Prostate gland (tissue), 2 donors: ENCODE data around the gene UBE4B. TPM values are rescaled to one million over a fixed set of nuclear protein-coding genes. Genes with fewer than 3 reads are reported as not detected.

Experiments used
- DNase-seq: peaks from one replicate; pipeline ENCODE4 v3.0.0-alpha.2; 2019; ENCODE audit warnings: low spot score
- H3K27ac ChIP-seq, 2 donors: fragments of 200-600 bp; sonication (generic); 2 replicates each; pipeline ENCODE4 v1.5.1; 2017 to 2019
- H3K27me3 ChIP-seq: fragments of 200-600 bp; sonication (generic); replicated peaks from 2 replicates; pipeline ENCODE4 v1.5.1; 2019; ENCODE audit not compliant: insufficient read depth
- H3K36me3 ChIP-seq, 2 donors: fragments of 200-600 bp; sonication (generic); 1 replicate in 1 of 2; 2 replicates in 1 of 2; pipeline versions ENCODE4 v1.5.1 to v1.8.1; 2017 to 2019
- H3K4me1 ChIP-seq: fragments of 200-600 bp; sonication (generic); replicated peaks from 2 replicates; pipeline ENCODE4 v1.5.1; 2019
- H3K4me3 ChIP-seq, 2 donors: fragments of 200-600 bp; sonication (generic); 2 replicates each; pipeline ENCODE4 v1.5.1; 2017 to 2019
- H3K9me3 ChIP-seq: fragments of 200-600 bp; sonication (generic); 2 replicates; pipeline ENCODE4 v1.5.1; 2017
- POLR2A ChIP-seq: fragments of 450-650 bp; IDR thresholded peaks from one replicate; pipeline ENCODE4 v1.6.1; 2016; ENCODE audit warnings: antibody characterized with exemption, mild to moderate bottlenecking
- POLR2AphosphoS5 ChIP-seq: sonication (generic); formaldehyde crosslinking; IDR thresholded peaks from one replicate; pipeline ENCODE4 v1.6.1; 2017; ENCODE audit warnings: antibody characterized with exemption
- WGBS: methylation state at CpG from one replicate; pipeline ENCODE4 v1.1.5; 2018; 5-methylcytosine and 5-hydroxymethylcytosine counted together
- intact Hi-C: fragments of 100-400 bp; cut with DNase I; formaldehyde crosslinking; loops from one replicate; pipeline ENCODE4 v1.14.2; 2022
- total RNA-seq, 2 donors: library from RNA; depleted of rRNA; stranded (reverse); fragments of >200 nt; gene quantifications; one replicate each; pipeline ENCODE4 v1.1.0, GENCODE V29; 2016
- TF ChIP-seq, protein P1 (sequence below), 4 experiments: fragments of 200-600 bp in 2 of 4; fragments of 450-650 bp in 2 of 4; sonication (generic) in 2 of 4; IDR thresholded peaks; 1 replicate in 3 of 4; 2 replicates in 1 of 4; pipeline ENCODE4 v1.5.1; 2016 to 2019; ENCODE audit warnings: antibody characterized with exemption in 4 of 4, mild to moderate bottlenecking in 2 of 4, moderate library complexity in 2 of 4

Gene UBE4B
- total RNA-seq, 2 donors from 2014 or later: 49.0 to 68.1 TPM

GRCh38 chr1:10188133-10188650 lies 155.4 kb downstream of the UBE4B start:
- intact Hi-C loops: no loop called here
- TF ChIP-seq, protein P1, sequence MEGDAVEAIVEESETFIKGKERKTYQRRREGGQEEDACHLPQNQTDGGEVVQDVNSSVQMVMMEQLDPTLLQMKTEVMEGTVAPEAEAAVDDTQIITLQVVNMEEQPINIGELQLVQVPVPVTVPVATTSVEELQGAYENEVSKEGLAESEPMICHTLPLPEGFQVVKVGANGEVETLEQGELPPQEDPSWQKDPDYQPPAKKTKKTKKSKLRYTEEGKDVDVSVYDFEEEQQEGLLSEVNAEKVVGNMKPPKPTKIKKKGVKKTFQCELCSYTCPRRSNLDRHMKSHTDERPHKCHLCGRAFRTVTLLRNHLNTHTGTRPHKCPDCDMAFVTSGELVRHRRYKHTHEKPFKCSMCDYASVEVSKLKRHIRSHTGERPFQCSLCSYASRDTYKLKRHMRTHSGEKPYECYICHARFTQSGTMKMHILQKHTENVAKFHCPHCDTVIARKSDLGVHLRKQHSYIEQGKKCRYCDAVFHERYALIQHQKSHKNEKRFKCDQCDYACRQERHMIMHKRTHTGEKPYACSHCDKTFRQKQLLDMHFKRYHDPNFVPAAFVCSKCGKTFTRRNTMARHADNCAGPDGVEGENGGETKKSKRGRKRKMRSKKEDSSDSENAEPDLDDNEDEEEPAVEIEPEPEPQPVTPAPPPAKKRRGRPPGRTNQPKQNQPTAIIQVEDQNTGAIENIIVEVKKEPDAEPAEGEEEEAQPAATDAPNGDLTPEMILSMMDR (IDR thresholded peaks at IDR 0.05): no peak
- TF ChIP-seq POLR2A (no peak), POLR2AphosphoS5 (no peak)
- Histone ChIP-seq H3K4me1 (no peaks in the 10 kb centered on the region), H3K27me3 (no peaks in the 10 kb centered on the region), H3K36me3 (no peaks in the 10 kb centered on the region), H3K27ac (no peak overlapping the region), H3K9me3 (no peaks in the 10 kb centered on the region), H3K4me3 (no peak overlapping the region)
- DNase-seq: no peak
- 97% methylated on average over 2 of the region's 2 CpGs for WGBS

DNA sequence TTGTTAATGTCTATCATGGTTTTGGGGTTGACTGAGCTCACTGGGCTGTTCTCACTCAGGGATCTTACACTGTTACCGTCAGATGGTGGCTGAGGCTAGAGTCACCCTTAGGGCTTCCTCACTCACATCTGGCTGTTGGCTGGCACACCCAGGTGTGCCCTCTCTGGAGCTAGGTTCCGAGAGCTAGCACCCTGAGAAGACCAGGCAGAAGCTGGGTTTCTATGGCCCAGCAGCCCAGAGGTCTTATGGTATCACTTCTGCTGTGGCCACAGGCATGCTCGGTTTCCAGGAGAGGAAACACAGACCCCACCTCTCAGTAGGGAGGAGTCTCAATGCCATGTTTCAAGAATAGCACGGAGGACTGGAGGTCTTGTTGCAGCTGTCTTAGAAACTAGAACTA lies 156.9 kb downstream of the UBE4B start:
- no peak for DNase-seq
- intact Hi-C loops: no loop called here
- Histone ChIP-seq H3K9me3 (no peaks in the 10 kb centered on the region), H3K4me1 (no peaks in the 10 kb centered on the region), H3K27me3 (no peaks in the 10 kb centered on the region), H3K36me3 (no peaks in the 10 kb centered on the region), H3K4me3 (no peak overlapping the region), H3K27ac (no peak overlapping the region)
- WGBS: 52% methylated on average over 4 of the region's 4 CpGs
- TF ChIP-seq, protein P1 (IDR thresholded peaks at IDR 0.05): no peak
- TF ChIP-seq POLR2AphosphoS5 (no peak), POLR2A (no peak)

GRCh38 chr1:10192263-10192662 lies 159.5 kb downstream of the UBE4B start:
- 70% methylated on average over 5 of the region's 5 CpGs for WGBS
- no peak for TF ChIP-seq POLR2AphosphoS5
- TF ChIP-seq, protein P1 (IDR thresholded peaks at IDR 0.05): no peak
- no peak for TF ChIP-seq POLR2A
- Histone ChIP-seq H3K4me3 (no peak overlapping the region), H3K9me3 (no peaks in the 10 kb centered on the region), H3K4me1 (no peaks in the 10 kb centered on the region), H3K36me3 (no peaks in the 10 kb centered on the region), H3K27me3 (no peaks in the 10 kb centered on the region), H3K27ac (no peak overlapping the region)
- intact Hi-C loops: no loop called here
- no peak for DNase-seq

GRCh38 chr1:10193288-10193687 lies 160.5 kb downstream of the UBE4B start:
- Histone ChIP-seq H3K27ac (no peak overlapping the region), H3K27me3 (no peaks in the 10 kb centered on the region), H3K9me3 (no peaks in the 10 kb centered on the region), H3K36me3 (no peaks in the 10 kb centered on the region), H3K4me1 (no peaks in the 10 kb centered on the region), H3K4me3 (no peak overlapping the region)
- TF ChIP-seq POLR2A: no peak
- TF ChIP-seq, protein P1 (IDR thresholded peaks at IDR 0.05): no peak
- no peak for TF ChIP-seq POLR2AphosphoS5
- intact Hi-C loops: no loop called here
- 78% methylated on average over 6 of the region's 6 CpGs for WGBS
- no peak for DNase-seq

DNA sequence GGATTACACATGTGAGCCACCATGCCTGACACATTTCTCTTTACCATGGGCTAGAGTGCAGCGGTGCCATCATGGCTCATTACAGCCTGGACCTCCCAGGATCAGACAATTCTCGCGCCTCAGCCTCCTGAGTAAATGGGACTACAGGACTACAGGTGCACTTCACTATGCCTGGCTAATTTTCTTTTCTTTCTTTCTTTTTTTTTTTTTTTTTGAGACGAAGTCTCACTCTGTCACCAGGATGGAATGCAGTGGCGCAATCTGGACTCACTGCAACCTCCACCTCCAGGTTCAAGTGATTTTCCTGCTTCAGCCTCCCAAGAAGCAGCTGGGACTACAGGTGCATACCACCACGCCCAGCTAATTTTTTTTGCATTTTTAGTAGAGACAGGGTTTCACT lies 162.8 kb downstream of the UBE4B start:
- intact Hi-C loops: no loop called here
- no peaks in the 10 kb centered on the region for H3K27me3 ChIP-seq
- H3K4me1 ChIP-seq: no peaks in the 10 kb centered on the region
- no peak for DNase-seq
- H3K9me3 ChIP-seq: no peaks in the 10 kb centered on the region
- TF ChIP-seq POLR2AphosphoS5 (no peak), POLR2A (no peak)
- TF ChIP-seq, protein P1 (IDR thresholded peaks at IDR 0.05): no peak
- H3K36me3 ChIP-seq: no peaks in the 10 kb centered on the region
- no peak overlapping the region for H3K27ac ChIP-seq
- 92% methylated on average over 6 of the region's 6 CpGs for WGBS
- no peak overlapping the region for H3K4me3 ChIP-seq
